ENCODE measurements around the gene SPAG17. TPM values are rescaled to one million over a fixed set of nuclear protein-coding genes. Genes with fewer than 3 reads are reported as not detected.

The SPAG17 gene
- total RNA-seq, 1 donor from 2014 or later, result not detected

GRCh38 chr1:118099686-118100085, 85.3 kb downstream of the SPAG17 start:
- Histone ChIP-seq H3K4me3 (no peak overlapping the region), H3K27me3 (ENCODE audit: low read depth) (peaks cover 3% of the 10 kb centered on the region), H3K9me3 (replicated peaks) (no peaks in the 10 kb centered on the region), H3K27ac (replicated peaks) (no peak overlapping the region), H3K36me3 (no peaks in the 10 kb centered on the region), H3K4me1 (no peaks in the 10 kb centered on the region)
- DNase-seq, result no peak
- intact Hi-C loops (cut with micrococcal nuclease), result no loop called here
- no peak for TF ChIP-seq CTCF (IDR thresholded peaks at IDR 0.05; ENCODE audit: borderline replicate concordance)

GRCh38 chr1:118097622-118098348, 87.2 kb downstream of the SPAG17 start:
- Histone ChIP-seq H3K27ac (replicated peaks) (no peak overlapping the region), H3K27me3 (ENCODE audit: low read depth) (no peaks in the 10 kb centered on the region), H3K4me3 (no peak overlapping the region), H3K4me1 (no peaks in the 10 kb centered on the region), H3K9me3 (replicated peaks) (no peaks in the 10 kb centered on the region), H3K36me3 (no peaks in the 10 kb centered on the region)
- intact Hi-C loops (cut with micrococcal nuclease), result no loop called here
- no peak for TF ChIP-seq CTCF (IDR thresholded peaks at IDR 0.05; ENCODE audit: borderline replicate concordance)
- no peak for DNase-seq

GRCh38 chr1:118093017-118093416, 92.0 kb downstream of the SPAG17 start:
- intact Hi-C loops (cut with micrococcal nuclease), result no loop called here
- no peaks in the 10 kb centered on the region for H3K9me3 ChIP-seq (replicated peaks)
- no peak for DNase-seq
- no peak overlapping the region for H3K4me3 ChIP-seq
- H3K4me1 ChIP-seq, result no peaks in the 10 kb centered on the region
- no peaks in the 10 kb centered on the region for H3K27me3 ChIP-seq (ENCODE audit: low read depth)
- H3K36me3 ChIP-seq, result no peaks in the 10 kb centered on the region
- no peak overlapping the region for H3K27ac ChIP-seq (replicated peaks)
- no peak for TF ChIP-seq CTCF (IDR thresholded peaks at IDR 0.05; ENCODE audit: borderline replicate concordance)

GRCh38 chr1:118090130-118090529, 94.9 kb downstream of the SPAG17 start:
- Histone ChIP-seq H3K27ac (replicated peaks) (no peak overlapping the region), H3K9me3 (replicated peaks) (no peaks in the 10 kb centered on the region), H3K4me3 (no peak overlapping the region), H3K27me3 (ENCODE audit: low read depth) (peaks cover 6% of the 10 kb centered on the region), H3K4me1 (no peaks in the 10 kb centered on the region), H3K36me3 (no peaks in the 10 kb centered on the region)
- intact Hi-C loops (cut with micrococcal nuclease), result no loop called here
- no peak for TF ChIP-seq CTCF (IDR thresholded peaks at IDR 0.05; ENCODE audit: borderline replicate concordance)
- DNase-seq, result no peak

GRCh38 chr1:118085365-118085764, 99.7 kb downstream of the SPAG17 start:
- H3K4me3 ChIP-seq, result no peak overlapping the region
- no peaks in the 10 kb centered on the region for H3K36me3 ChIP-seq
- DNase-seq, result no peak
- H3K27ac ChIP-seq (replicated peaks), result no peak overlapping the region
- H3K27me3 ChIP-seq (ENCODE audit: low read depth), result peaks cover 18% of the 10 kb centered on the region
- TF ChIP-seq CTCF (IDR thresholded peaks at IDR 0.05; ENCODE audit: borderline replicate concordance), result no peak
- no peaks in the 10 kb centered on the region for H3K4me1 ChIP-seq
- intact Hi-C loops (cut with micrococcal nuclease), result no loop called here
- no peaks in the 10 kb centered on the region for H3K9me3 ChIP-seq (replicated peaks)
